CMK (cell line): ENCODE data around the gene CAMK2B.

ENCODE experiments used
- DNase-seq: peaks from one replicate; pipeline ENCODE4 v3.0.0-alpha.2; 2010; ENCODE audit warnings: low read depth

The CAMK2B gene

DNA sequence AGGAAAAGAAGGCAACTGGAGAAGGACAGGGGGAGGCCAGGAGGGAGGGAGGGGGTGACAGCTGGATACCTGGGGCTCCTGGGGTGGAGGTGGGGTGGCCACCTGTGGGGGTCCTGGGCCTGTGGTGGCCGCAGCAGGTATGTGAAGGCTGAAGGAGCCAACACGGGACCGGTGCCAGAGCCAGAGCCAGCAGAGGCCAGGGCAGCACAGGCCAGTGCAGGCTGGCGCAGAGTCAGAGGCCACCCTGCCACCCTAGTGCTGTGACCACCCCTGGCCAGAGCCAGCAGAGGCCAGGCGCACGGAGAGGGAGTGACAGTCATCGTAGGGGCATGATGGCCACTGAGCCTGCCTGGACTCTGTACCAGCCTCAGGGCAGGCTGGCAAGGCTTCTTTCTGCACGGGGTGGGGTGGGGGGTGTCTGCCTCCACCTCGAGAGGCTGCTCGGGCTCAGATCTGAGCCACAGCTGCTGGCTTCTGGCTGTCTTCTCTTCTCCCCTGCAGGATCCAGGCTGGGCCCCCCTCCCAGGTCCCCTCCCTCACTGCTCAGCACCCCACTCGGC is 95.8 kb downstream of the CAMK2B start:
- DNase-seq = no peak

DNA sequence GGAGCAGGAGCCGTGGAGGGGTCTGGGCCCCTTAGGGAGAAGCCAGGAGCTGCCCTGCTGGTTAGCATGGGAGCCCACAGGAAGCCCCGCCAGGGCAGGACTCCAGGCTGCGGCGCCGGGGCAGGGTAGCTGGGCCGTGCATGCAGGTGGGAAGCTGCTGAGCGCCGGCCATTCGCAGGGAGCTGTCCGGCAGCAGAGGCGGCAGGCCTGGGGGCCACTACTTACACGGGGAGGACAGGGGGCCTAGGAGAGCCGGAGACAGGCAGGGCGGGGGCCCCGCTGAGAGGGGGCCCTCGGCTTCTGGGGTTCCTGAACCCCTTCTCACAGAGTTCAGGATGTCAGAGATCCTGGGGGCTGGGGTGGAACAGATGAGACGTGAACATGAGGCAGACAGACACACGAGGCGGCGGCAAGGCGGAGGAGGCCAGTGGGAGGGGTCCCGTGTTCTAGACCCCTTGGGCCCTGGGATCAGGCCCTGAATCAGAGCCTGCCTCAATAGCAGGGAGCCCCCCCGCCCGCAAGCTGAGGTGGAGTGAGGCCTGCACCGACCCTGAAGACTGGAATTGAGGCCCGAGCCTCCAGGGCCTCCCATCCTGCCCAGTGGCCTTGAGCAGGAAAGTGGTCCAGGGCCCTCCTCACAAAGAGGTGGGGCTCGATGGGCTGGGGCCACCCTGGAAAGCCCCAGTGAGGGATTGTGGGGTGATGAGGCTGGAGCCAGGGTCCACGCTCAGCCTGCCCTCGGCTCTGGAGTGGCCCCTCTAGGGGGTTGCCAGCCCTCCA is 96.6 kb downstream of the CAMK2B start:
- DNase-seq = no peak

DNA sequence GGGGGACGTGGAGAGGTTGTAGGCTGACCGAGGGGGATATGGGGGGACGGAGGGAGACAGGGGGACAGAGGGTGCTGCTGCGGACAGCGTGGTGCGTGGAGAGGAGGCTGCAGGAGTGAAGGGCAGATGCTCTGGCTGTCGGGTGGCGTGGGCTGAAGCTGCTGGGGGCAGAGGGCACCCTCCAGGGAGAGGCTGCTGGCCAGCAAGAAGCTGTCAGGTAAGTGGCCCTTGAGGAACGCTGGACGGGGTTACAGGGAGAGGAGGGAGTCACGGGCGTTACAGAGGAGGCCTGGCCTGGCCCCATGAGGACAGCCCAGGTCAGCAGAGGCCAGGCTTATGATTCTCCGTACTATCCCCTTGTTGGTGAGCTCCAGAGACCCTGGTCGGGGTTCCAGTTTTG is 97.5 kb downstream of the CAMK2B start:
- no peak for DNase-seq

DNA sequence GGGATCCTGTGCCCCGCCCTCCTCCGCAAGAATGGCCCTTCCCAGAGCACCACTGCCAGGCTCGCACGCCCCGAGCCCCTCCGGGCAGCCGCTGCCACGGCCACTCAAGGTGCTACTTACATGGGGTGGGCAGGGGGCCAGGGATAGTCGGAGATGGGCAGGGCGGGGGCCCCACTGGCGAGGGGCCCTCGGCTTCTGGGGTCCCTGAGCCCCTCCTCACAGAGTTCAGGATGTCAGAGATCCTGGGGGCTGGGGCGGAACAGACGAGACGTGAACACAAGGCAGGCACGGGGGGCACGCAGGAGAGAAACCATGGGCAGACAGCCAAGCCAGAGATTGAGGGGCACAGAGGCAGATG is 99.0 kb downstream of the CAMK2B start:
- DNase-seq = no peak

DNA sequence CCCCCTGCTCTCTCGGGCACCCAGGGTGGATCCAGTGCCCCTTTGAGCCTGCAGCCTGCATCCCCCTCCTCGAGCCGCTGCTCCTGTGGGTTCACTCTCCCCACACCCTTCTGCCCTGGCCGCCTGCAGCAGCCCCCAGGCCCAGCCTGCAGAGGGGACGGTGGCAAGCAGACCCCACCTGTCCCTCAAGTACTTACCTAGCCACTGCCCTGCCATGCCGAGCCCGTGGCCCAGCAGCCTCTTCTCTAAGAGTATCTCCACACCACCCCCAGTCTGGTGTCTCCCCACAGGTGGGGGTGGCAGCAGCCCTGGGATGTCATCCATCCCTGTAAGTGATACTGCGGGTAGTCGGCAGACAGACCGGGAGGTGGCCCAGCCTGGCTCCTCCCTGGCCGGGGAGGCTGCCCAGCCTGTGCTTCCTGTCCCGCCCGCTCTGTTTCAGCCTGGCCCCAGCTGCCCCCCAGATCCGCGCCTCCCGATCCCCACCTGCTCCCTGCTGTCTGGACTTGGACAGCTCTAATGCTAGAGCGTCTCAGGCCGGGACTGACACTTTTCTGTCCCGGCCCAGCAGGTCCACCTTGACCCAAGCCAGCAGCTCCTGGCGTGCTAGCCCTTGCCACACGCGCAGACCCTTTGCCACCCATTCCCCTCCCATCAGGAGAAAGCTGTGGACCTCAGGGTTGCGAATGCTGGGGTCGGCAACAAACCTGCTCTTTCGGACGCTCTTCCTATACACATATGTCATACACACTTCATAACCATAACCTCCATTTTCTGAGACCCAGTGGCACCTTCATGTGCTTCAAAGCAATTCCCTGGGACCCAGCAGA is 99.6 kb downstream of the CAMK2B start:
- DNase-seq = no peak

DNA sequence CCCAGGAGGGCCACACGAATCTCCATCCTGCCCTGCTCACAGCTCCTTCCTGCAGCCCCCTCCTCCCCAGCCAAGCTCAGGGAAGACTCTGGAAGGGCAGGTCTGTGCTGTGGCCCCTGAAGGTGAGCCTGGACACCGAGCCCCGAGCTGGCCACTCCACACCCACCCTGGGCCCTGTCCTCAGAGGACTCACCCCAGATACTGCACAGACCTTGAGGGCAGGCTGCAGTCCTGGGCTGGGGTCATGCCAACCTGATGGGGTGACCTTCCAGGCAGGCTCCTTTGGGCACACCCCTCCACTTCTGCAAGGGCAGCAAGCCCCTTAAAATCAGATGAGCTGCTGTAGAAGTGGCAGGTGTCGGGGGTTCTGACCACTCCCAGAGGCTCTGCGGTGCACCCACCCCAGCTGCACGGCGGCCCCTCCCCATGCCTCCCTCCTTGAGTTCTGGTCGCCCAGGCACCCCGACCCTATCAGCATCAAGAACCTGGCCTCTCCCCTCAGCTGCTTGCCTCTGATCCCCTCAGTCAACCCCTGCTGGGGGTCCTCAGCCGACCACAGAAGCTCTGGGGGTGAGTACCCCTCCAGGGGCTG is 100.3 kb downstream of the CAMK2B start:
- no peak for DNase-seq

DNA sequence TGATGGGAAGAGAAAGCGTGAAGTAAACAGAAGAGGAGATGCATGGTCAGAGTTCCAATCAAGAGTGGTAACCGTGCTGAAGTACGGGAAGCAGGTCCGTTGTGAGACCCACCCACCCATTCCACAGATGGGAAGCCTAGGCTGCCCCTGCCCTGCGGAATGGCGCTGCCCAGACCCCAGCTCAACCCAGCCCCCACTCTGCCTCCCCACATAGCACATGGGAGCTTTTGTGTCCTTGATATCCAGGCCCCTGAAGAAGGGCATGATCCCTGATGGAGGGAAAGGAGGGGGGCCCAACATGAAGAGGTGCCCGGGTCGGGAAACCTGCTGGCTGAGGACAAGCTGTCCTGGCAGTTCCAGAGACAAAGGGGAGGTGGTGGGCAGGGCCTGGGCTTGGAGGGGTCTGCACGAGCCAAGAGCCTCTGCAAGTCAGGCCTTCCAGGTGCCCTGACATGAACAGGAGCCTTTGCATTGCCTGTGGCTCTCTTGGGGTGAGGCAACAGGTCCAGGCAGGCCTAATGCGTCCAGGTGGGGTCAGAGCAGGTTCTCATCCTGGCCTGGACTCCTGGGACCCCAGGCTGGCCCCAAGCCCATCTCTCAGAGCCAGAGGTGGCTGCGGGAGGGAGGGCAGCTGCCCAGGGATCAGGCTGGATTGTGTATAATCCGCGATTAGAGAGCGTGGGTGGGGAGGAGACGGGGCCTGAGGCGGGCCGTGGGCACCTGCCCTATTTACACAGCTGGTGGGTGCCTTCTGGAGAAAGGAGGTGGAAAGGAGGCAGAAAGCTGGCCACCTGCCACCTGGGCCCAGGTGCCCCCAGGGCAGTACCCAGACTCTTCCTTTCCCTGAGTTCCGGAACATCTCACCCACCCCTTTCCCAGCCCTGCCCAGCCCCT is 101.1 kb downstream of the CAMK2B start:
- DNase-seq = no peak

DNA sequence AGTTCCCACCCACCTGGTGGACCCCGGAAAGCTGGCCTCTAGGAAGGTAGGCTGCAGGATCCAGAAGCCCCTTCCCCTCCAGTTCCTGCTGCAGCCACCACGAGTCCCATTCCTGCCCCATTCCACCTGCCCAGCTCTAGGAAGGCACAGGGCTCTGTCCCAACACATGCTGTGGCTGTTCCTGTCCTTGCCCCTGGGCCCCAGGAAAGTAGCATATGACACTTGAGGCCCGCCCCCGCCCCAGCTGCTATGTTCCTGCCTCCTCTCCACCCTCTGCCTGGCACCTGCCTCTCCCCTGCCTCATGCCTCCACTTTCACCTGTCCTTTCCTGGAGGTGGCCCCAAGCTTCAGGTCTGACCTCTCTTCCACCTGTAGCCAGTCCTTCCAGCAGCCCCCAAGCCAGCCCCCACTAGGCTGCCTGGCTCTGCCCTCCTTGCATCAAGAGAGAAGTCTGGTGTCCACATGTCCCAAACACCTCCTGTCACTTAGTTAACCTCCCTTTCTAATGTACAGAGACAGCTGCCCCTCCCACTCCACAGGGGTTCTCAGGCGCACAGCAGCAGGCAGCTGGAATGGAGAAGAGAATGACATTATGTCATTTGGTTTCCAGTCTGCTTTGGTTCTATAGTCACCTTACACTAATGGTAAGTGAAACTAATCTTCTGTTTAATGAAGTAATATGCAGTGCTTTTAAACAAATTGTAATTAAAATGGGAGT is 101.9 kb downstream of the CAMK2B start:
- DNase-seq = no peak

DNA sequence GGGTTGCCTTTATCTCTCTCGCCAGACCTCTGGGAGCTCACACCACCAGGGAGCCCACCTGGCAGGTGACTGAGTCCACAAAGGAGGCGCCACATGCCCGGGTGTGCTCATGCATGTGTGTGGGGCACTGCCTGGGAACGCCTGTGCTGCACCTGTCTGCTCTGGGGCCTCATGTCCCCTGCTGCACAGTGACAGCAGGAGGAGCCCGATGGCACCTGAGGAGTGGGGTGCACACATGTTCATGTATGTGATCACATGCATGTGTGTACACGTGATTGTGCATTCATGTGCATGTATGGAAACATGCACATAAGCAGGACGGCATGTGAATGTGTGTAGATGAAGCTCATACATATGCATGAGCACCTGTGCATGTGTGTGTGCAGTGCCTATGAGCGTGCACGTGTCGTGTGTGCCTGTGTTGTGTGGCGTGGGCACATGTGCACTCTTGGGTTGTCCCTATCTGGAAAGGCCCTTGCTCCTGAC is 102.6 kb downstream of the CAMK2B start:
- DNase-seq = no peak

DNA sequence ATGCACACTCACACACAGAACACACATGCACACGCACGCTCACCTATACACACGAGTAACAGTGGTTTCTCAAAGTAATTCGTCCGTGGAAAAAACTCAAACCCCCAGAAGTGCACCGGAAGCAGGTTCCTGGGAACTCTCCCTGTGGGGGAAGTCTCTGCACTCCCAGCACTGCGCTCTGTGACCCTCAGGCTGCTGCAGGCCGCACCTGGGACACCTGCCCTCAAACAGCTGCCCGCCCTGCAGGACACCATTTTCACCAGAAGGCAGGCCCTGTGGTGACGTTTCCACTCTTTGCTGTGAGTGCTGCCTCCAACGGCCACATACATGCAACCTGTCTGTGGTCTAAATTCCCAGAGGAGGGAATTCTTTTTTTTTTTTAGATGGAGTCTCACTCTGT is 103.3 kb downstream of the CAMK2B start:
- no peak for DNase-seq

DNA sequence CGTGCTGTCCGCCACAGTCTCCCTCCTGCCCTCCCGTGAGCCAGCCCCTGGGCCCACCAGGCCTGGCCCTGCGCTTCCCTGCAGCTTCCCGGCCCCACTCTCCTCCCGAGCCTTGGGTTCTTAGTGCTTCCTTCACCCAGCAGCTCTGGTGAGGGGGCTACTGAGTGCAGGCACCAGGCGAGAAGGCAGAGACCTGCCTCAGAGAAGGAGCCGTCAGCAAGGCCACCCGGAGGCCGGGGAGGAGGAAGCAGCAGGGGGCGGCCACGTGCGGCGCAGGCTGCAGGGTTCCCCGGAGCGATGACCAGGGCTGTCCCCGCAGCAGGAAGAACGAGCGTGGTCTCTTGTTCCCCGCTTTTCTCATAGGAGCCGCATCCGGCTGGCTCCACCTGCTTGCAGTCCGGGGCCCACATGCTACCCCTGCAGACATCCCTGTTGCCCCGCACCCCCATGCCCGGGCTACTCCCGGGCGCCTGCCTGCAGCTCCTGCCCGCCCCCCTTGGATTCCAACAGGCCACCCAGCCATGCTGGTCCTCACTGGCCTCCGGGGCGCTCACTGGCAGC is 104.1 kb downstream of the CAMK2B start:
- no peak for DNase-seq

DNA sequence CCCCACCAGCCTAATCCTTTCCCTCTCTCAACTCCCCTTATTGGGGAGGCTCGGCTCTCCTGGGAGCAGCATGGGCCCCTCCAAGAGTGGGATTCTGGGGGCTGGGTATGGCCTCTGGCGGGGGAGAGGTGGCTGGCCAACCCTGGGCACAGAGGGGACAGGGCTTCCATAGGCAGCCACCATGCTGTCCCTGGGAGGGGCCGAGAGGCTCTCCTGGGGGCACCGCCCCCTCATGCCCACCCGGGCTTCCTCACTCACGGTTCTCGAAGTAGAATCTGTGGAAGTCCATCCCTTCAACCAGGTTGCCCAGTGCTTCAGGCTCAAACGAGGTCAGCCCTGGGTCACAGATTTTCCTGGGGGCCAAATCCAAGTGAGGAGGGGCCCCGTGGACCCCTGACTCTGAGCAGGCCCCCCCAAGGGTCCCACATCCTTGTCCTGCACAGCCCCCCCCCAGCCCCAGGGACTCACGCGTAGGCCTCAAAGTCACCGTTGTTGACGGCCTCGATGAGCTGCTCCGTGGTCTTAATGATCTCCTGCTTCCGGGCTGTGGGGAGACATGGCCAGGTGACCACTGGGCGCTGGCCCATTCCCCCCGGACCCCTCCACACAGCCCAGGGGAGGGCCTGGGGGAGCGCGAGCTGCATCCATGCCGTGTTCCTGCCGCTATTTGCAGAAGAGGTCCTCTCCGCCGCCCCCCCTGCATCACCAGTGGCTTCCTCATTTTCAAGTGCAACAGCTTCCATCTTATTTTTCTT is 104.9 kb downstream of the CAMK2B start:
- DNase-seq = no peak

DNA sequence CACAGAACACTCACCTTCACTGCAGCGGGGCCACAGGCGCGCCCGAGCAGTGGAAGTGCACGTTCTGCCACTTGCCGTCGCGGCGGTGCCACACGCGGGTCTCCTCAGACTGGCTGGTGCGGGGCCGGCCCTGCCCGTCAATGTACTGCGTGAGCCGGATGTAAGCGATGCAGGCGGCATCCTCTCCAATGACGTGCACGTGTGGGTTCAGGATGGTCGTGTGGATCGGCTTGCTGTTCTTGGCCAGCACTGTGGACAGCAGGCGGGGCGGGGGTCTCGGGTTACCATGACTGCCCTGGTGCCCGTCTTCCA is 105.4 kb downstream of the CAMK2B start:
- DNase-seq = no peak

DNA sequence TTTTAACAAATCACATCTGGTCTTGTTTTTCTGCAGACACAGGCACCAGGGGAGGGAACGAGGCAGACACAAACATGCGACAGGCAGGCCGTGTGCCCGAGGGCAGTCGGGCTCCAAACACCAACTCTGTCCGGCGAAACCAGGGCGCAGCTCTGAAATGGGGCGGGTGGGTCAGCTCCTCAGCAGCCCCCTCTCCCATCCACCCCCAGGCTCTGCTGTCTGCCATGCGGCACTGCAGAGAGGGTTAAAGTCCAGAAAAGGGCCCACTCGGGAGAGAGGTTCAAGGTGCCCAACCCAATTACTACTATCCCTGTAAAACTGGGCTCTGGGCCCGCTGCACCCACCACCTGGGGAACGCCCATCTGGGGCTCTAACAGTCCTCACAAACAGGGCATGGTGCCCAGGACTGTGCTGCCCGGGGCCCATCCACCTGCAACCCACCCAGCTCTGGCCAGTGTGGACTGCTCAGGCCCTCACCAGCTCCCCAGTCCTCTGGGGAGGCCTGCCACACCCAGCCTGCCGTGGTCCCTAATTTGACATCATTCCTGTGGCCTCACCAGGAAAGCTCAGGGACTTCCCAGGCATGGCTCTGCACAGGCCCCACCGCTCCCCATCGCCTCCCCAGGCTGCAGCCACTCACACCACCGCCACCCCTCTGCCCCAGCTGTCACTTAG is 105.9 kb downstream of the CAMK2B start:
- no peak for DNase-seq

DNA sequence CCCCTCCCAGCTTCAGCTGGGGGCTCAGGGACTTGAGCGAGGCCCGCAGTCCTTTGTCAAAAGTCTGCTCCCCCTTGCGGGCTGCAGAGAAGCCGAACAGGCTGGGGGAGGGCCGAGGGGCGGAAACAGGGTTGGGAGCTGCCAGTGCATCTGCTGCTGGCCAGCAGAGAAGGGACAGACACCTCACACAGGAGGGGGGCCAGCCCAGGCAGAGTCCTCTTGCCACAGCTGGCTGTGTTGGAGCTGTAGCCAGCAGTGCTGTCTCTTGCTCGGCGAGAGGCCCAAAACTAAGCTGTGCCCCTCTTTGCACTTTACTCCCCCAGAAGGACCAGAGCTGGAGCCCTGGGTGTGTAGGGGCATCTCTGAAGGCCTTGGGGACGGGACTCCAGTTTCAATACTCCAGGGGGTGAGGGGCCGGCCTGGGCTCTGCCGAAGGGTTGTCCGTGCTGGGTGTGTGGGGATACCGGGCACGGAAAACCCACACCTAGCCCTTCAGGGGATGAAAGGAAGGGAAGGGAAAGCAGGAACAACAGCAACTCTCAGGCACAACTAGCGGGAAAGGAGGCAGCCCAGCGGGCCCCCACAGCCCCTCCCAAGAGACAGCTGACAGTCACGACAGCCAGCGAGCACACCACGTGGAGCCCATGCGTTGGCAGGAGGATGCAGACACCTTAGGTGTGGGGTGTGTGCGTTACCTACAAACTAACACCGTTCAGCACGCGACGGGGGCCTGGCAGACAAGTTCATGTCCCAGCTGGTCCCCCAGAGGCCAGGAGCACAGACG is 106.8 kb downstream of the CAMK2B start:
- no peak for DNase-seq

DNA sequence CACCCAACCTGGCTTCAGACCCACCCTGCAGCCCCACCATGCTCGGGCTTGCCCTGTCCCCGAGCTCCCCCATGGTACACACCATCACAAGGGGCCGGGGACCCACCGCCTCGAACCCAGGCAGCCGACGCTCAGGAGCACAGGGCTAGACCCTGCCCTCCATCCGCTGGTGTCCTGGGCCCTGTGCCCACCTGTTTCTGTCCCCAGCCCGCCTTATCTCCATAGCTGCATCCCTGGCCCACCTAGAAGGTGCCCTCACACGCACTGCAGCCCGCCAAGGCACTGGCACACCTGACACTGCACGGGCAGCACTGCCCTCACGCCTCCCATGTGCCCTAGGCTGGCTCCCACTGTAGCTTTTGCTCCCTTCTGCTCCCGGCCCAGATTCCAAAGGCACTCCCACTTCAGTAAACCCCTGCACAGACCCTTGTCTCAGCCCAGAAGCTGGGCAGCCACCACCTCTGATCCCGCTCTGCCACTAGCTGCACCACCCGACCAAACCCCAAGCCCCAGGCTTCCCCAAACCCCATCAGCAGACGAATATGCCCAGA is 107.5 kb downstream of the CAMK2B start:
- no peak for DNase-seq

DNA sequence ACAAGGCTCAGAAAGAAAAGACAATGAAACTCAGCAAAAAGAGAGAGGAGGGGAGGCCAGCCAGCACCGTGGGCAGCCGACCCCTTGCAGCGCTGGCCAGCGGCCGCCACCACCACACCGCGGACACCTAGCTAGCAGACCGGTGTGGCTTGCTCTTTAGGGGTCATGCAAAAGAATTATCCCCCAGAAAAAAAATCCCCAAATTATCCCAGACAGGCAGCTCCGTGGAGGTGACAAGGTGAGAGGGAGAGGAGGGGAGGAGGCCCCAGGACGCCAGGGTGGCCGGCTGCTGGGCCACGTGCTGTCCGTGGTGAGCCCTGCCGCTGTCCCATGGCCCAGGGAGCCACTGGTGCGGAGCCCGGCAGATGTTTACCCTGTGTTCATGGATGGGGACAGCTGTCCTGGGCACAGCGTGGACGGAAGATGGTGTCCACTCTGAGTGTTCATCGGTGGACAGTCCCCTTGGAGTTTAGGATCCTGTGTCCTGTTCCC is 108.1 kb downstream of the CAMK2B start:
- no peak for DNase-seq

DNA sequence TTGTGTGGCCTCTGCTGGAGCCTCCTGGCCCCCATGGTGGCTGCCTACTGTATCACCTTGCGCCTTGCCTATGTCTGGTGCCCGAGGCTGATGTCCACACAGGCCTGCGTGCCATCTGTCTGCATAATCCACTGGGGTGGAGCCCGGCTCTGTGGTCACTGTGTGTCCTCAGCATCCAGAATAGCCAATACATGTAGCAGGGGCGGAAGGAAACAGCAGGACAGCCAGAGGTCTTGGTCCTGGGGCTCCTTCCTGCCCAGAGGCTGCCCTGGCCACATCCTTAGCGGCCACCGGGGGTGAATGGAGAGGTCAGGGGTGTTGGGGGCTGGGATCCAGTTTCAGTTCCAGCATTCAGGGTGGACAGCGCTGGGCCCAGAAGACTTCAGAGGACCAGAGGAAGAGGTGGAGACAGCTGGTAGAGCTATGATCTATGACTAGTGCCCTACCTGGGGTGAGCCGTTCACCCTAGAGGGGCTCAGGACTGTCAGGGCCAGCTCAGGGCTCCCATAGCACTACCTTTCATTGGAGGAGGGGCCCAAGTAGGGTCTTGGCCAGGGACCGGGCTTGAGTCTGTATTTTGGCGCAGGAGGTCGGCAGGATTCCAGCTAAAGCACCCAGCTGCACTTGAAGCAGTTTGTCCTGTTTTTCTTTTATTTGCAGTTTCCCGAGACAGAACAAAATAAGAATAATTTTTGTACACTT is 108.7 kb downstream of the CAMK2B start:
- no peak for DNase-seq
